Tibial artery (tissue), 4 donors: ENCODE results near the gene ATAD3A.
A peak's percentile ranks its signal among the peaks of the same experiment; 100 is the strongest.

ENCODE experiments used
- DNase-seq, 2 donors: peaks; one replicate each; pipeline ENCODE4 v3.0.0-alpha.2; 2019
- H3K27ac ChIP-seq, 2 donors: fragments of 200-600 bp; sonication (generic) in 1 of 2; 1 replicate in 1 of 2; 2 replicates in 1 of 2; pipeline ENCODE4 v1.5.1; 2018 to 2019; ENCODE audit warnings: mild to moderate bottlenecking in 1 of 2
- H3K27me3 ChIP-seq, 2 donors: fragments of 200-600 bp; sonication (generic) in 1 of 2; one replicate each; pipeline versions ENCODE4 v1.5.1 to v1.6.0; 2016 to 2019
- H3K36me3 ChIP-seq, 3 donors: fragments of 200-600 bp; sonication (generic) in 2 of 3; one replicate each; pipeline ENCODE4 v1.5.1; 2016 to 2019; ENCODE audit warnings: mild to moderate bottlenecking in 2 of 3
- H3K4me1 ChIP-seq, 4 donors: fragments of 200-600 bp; sonication (generic) in 2 of 4; 1 replicate in 3 of 4; 2 replicates in 1 of 4; pipeline ENCODE4 v1.5.1; 2016 to 2019
- H3K4me3 ChIP-seq, 2 donors: fragments of 200-600 bp; sonication (generic) in 1 of 2; 1 replicate in 1 of 2; 2 replicates in 1 of 2; pipeline ENCODE4 v1.5.1; 2018 to 2019; ENCODE audit warnings: mild to moderate bottlenecking in 2 of 2
- H3K9me3 ChIP-seq, 3 donors: fragments of 200-600 bp; sonication (generic) in 1 of 3; one replicate each; pipeline ENCODE4 v1.5.1; 2016 to 2019
- intact Hi-C: fragments of 100-400 bp; cut with DNase I; formaldehyde crosslinking; loops from one replicate; pipeline ENCODE4 v1.15.0; 2023; ENCODE audit warnings: low total_unique reads
- TF ChIP-seq, protein P1 (sequence below), 2 experiments: fragments of 200-600 bp in 1 of 2; fragments of 450-650 bp in 1 of 2; IDR thresholded peaks; one replicate each; pipeline ENCODE4 v1.5.1; 2017 to 2019; ENCODE audit warnings: antibody characterized with exemption in 2 of 2, mild to moderate bottlenecking in 1 of 2, moderate library complexity in 1 of 2

Gene ATAD3A

DNA sequence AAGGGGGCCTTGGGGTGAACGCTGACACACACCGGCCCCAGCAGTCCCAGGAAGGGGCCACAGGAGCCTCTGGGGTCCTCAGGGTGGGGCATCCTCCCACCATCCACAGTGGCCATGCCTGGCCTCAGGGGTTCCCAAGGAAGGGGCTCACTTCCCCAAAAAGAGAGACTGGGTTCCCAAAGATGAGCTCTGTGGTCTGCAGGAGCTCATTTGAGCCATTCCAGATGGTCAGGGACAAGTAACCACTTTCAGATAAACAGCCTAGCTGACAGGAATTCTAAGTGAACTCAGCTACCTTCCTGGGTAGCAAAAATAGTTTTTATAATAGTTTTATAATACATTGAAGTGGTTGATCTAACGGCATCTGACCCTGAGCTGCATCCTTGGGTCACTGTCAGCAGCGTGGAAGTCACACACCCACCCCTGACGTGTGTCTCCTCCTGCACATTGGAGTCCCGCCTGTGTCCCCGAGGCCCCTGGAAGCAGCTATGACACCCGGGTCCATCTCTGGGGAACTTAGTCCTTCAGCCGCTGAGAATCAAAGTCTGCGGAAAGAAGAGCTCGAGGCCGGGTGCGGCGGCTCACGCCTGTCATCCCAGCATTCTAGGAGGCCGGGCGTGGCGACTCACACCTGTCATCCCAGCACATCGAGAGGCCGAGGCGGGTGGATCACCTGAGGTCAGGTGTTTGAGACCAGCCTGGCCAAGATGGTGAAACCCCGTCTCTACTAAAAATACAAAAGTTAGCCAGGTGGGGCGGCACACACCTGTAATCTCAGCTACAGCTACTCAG is 34.2 kb downstream of the ATAD3A start:
- Histone ChIP-seq H3K4me3 (no peak overlapping the region), H3K36me3 (peaks cover 0 to 33% (median 21%) of the 10 kb centered on the region in 3 donors), H3K27me3 (no peaks in the 10 kb centered on the region), H3K27ac (no peak overlapping the region), H3K4me1 (peaks cover 0 to 17% (median 12%) of the 10 kb centered on the region in 4 donors), H3K9me3 (no peaks in the 10 kb centered on the region)
- DNase-seq: no peak
- TF ChIP-seq, protein P1, sequence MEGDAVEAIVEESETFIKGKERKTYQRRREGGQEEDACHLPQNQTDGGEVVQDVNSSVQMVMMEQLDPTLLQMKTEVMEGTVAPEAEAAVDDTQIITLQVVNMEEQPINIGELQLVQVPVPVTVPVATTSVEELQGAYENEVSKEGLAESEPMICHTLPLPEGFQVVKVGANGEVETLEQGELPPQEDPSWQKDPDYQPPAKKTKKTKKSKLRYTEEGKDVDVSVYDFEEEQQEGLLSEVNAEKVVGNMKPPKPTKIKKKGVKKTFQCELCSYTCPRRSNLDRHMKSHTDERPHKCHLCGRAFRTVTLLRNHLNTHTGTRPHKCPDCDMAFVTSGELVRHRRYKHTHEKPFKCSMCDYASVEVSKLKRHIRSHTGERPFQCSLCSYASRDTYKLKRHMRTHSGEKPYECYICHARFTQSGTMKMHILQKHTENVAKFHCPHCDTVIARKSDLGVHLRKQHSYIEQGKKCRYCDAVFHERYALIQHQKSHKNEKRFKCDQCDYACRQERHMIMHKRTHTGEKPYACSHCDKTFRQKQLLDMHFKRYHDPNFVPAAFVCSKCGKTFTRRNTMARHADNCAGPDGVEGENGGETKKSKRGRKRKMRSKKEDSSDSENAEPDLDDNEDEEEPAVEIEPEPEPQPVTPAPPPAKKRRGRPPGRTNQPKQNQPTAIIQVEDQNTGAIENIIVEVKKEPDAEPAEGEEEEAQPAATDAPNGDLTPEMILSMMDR (IDR thresholded peaks at IDR 0.05): no peak
- intact Hi-C loops: no loop called here

DNA sequence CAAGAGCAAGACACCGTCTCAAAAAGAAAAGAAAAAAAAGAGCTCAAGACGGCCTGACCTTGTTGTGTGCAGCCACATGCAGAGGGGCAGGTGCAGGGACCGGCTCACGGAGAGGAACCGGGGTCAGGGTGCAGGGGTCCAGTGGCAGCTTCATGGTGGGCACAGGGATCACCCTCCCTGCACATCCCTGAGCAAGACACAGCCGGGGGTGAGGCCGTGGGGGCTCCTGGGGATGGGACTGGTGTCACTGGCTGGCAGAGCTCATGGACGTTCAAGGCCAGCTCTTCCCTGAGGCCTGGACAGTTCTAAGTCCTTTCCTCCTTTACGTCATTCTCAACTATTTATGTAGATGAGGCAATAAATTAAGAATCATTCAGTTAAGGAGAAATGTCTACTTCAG is 35.0 kb downstream of the ATAD3A start:
- Histone ChIP-seq H3K9me3 (no peaks in the 10 kb centered on the region), H3K4me1 (peaks cover 0 to 16% (median 12%) of the 10 kb centered on the region in 4 donors), H3K27me3 (no peaks in the 10 kb centered on the region), H3K36me3 (peaks cover 0 to 24% (median 17%) of the 10 kb centered on the region in 3 donors), H3K27ac (no peak overlapping the region), H3K4me3 (no peak overlapping the region)
- DNase-seq: no peak
- TF ChIP-seq, protein P1 (IDR thresholded peaks at IDR 0.05): no peak
- intact Hi-C loops: no loop called here

DNA sequence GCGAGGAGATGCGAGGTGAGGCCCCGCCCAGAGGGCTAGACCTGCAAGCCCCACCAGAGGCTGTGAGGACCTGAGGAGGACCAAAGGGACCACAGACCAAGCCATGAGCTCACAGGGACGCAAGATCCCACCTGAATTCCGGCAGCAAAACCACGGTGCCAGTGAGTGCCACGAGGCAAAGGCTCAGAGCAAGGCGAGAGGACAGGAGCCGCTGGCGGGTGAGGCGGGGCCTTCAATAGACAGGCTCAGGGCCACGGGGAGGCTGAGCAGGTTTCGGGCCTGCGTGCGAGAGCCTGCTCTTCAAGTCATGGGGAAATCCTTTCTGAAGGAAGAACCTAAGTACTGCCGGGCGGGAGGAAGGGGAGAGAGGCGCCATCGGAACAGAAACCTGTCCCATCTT is 35.5 kb downstream of the ATAD3A start:
- Histone ChIP-seq H3K9me3 (no peaks in the 10 kb centered on the region), H3K27ac (no peak overlapping the region), H3K4me1 (peaks cover 0 to 16% (median 12%) of the 10 kb centered on the region in 4 donors), H3K36me3 (peaks cover 0 to 20% (median 13%) of the 10 kb centered on the region in 3 donors), H3K4me3 (no peak overlapping the region), H3K27me3 (no peaks in the 10 kb centered on the region)
- no peak for DNase-seq
- intact Hi-C loops: no loop called here
- TF ChIP-seq, protein P1 (IDR thresholded peaks at IDR 0.05): no peak

DNA sequence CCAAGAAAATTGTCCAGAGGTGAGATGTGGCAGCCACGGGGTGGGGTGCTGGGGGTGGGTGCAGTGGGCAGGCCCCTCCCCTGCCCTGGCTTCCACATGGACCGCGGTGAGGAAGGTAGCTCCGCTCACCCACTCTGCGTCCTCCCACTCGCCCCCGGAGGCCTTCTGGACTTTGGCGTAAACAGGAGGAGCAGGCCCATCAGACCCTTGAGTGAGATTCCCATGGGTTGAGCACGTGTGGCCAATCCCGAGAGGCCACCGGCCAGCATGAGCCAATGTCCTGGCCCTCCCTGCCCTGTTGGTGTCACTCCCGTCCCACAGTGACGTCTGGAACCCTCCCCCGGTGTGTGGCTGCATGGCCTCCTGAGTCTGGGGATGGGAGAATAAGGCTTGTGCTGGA is 36.6 kb downstream of the ATAD3A start:
- DNase-seq: no peak
- Histone ChIP-seq H3K27ac (no peak overlapping the region), H3K4me1 (peaks cover 0 to 16% (median 9%) of the 10 kb centered on the region in 4 donors), H3K4me3 (no peak overlapping the region), H3K36me3 (peaks cover 0 to 9% (median 2%) of the 10 kb centered on the region in 3 donors), H3K27me3 (no peaks in the 10 kb centered on the region), H3K9me3 (no peaks in the 10 kb centered on the region)
- TF ChIP-seq, protein P1 (IDR thresholded peaks at IDR 0.05): no peak
- intact Hi-C loops: no loop called here

DNA sequence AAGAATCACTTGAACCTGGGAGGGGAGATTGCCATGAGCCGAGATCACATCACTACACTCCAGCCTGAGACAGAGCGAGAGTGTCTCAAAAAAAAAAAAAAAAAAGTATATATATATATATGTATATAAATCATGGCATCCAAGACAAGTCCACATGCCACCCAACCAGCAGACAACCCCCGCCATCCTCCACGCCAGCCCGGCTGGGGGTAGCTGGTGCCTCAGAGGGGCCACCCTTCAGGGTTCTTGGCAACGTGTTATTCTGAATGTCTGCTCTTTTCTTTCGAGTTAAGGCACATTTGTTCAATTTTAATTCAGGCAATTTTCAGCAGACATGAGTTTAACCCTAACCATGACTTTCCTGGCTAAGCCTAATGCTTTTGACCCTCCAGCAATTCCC is 38.1 kb downstream of the ATAD3A start:
- intact Hi-C loops: no loop called here
- Histone ChIP-seq H3K27me3 (no peaks in the 10 kb centered on the region), H3K4me1 (peaks cover 0 to 22% (median 12%) of the 10 kb centered on the region in 4 donors), H3K36me3 (peaks cover 0 to 15% (median 0%) of the 10 kb centered on the region in 3 donors), H3K27ac (peak overlapping the region in 1 of 2 donors; percentile 10), H3K9me3 (no peaks in the 10 kb centered on the region), H3K4me3 (no peak overlapping the region)
- no peak for DNase-seq
- TF ChIP-seq, protein P1 (IDR thresholded peaks at IDR 0.05): no peak
